K562 (cell line): ENCODE measurements around the gene DPYSL3.

Experiments
- CBX2 ChIP-seq: fragments of 200-600 bp; sonication (generic); IDR thresholded peaks from one replicate; pipeline ENCODE4 v1.6.1; 2012; ENCODE audit warnings: mild to moderate bottlenecking, low read length, inconsistent platforms; ENCODE audit not compliant: insufficient read depth, poor library complexity, severe bottlenecking
- MEIS2 ChIP-seq: fragments of 450-650 bp; IDR thresholded peaks from 2 replicates; pipeline ENCODE4 v1.6.1; 2014; ENCODE audit warnings: mild to moderate bottlenecking; ENCODE audit not compliant: partially characterized antibody
- ZSCAN29 ChIP-seq: fragments of 450-650 bp; IDR thresholded peaks from 2 replicates; pipeline ENCODE4 v1.6.1; 2017
- TF ChIP-seq, protein P1 (sequence below): fragments of 450-650 bp; IDR thresholded peaks from 2 replicates; pipeline ENCODE4 v1.6.1; 2018; ENCODE audit warnings: mild to moderate bottlenecking, low read depth; ENCODE audit not compliant: partially characterized antibody

GRCh38 chr5:147452165-147452811, 57.6 kb downstream of the DPYSL3 start:
- no peak for TF ChIP-seq CBX2
- no peak for TF ChIP-seq MEIS2
- TF ChIP-seq ZSCAN29 = no peak
- TF ChIP-seq, protein P1, sequence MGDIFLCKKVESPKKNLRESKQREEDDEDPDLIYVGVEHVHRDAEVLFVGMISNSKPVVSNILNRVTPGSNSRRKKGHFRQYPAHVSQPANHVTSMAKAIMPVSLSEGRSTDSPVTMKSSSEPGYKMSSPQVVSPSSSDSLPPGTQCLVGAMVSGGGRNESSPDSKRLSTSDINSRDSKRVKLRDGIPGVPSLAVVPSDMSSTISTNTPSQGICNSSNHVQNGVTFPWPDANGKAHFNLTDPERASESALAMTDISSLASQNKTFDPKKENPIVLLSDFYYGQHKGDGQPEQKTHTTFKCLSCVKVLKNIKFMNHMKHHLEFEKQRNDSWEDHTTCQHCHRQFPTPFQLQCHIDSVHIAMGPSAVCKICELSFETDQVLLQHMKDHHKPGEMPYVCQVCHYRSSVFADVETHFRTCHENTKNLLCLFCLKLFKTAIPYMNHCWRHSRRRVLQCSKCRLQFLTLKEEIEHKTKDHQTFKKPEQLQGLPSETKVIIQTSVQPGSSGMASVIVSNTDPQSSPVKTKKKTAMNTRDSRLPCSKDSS = no peak
